ENCODE results near the gene TTC17.
"Not testable (repeated sequence)": the region's sequence is repeated elsewhere in the genome, so short reads cannot be mapped to it uniquely, and the experiment has no call there.

The TTC17 gene

GRCh38 chr11:43358801-43359421 lies at the start of gene TTC17:
TTC17 (plus strand) TSS chr11:43358920; CDS start chr11:43358955, 35 bp downstream.
- peak; percentile 96 to 97 for ATAC-seq

GRCh38 chr11:43311791-43312607 lies 46.7 kb upstream of the TTC17 start, which contains the start of gene API5:
API5 (plus strand) TSS chr11:43311996; CDS start chr11:43312128, 132 bp downstream.
- peak; percentile 99 to 100 for ATAC-seq

- ATAC-seq = no peak
Observed at GRCh38 chr11:43315966-43316365, 42.8 kb upstream of the TTC17 start.

GRCh38 chr11:43316451-43316850 lies 42.3 kb upstream of the TTC17 start:
- ATAC-seq = no peak

- ATAC-seq = no peak
Observed at GRCh38 chr11:43327987-43328386, 30.7 kb upstream of the TTC17 start.

GRCh38 chr11:43328482-43328881 lies 30.2 kb upstream of the TTC17 start:
- no peak for ATAC-seq

GRCh38 chr11:43341159-43341558 lies 17.6 kb upstream of the TTC17 start:
- no peak for ATAC-seq

GRCh38 chr11:43351426-43351825 lies 7.3 kb upstream of the TTC17 start:
- ATAC-seq = not testable (repeated sequence)

- no peak for ATAC-seq
Observed at GRCh38 chr11:43354311-43354710, 4.4 kb upstream of the TTC17 start.

GRCh38 chr11:43356336-43356735 lies 2.4 kb upstream of the TTC17 start:
- no peak for ATAC-seq

GRCh38 chr11:43358279-43358800 lies 380 bp upstream of the TTC17 start:
- ATAC-seq = no peak

GRCh38 chr11:43359422-43359818 lies 700 bp downstream of the TTC17 start:
- ATAC-seq = peak; percentile 42

GRCh38 chr11:43360361-43361032 lies 1.8 kb downstream of the TTC17 start:
- ATAC-seq = no peak

GRCh38 chr11:43366677-43367076 lies 8.0 kb downstream of the TTC17 start:
- ATAC-seq = no peak

- ATAC-seq = peak in 1 of 2 donors; percentile 30
Observed at GRCh38 chr11:43367382-43368178, 8.9 kb downstream of the TTC17 start.

- no peak for ATAC-seq
Observed at GRCh38 chr11:43376065-43376464, 17.3 kb downstream of the TTC17 start.

GRCh38 chr11:43376594-43376993 lies 17.9 kb downstream of the TTC17 start:
- ATAC-seq = peak; percentile 38 to 82

- ATAC-seq = no peak
Observed at GRCh38 chr11:43377389-43377788, 18.7 kb downstream of the TTC17 start.

GRCh38 chr11:43378897-43379296 lies 20.2 kb downstream of the TTC17 start:
- ATAC-seq = no peak

GRCh38 chr11:43381802-43382201 lies 23.1 kb downstream of the TTC17 start:
- ATAC-seq = no peak

GRCh38 chr11:43382614-43383013 lies 23.9 kb downstream of the TTC17 start:
- ATAC-seq = no peak

GRCh38 chr11:43384393-43384792 lies 25.7 kb downstream of the TTC17 start:
- ATAC-seq = no peak

Measured in activated CD4-positive, CD25-positive, alpha-beta regulatory T cell treated with anti-CD3 and anti-CD28 coated beads, Interleukin-2, amount 50 U/mL, for 24 hours (primary cell).